Transverse colon (tissue), 4 donors: ENCODE data around the gene RNF38. TPM values are rescaled to one million over a fixed set of nuclear protein-coding genes. Genes with fewer than 3 reads are reported as not detected.
"Not testable (repeated sequence)": the region's sequence is repeated elsewhere in the genome, so short reads cannot be mapped to it uniquely, and the experiment has no call there.

Experiments used
- DNase-seq: peaks from one replicate; pipeline ENCODE4 v3.0.0-alpha.2; 2019
- H3K27ac ChIP-seq, 4 donors: fragments of 200-600 bp; sonication (generic); 2 replicates each; pipeline ENCODE4 v1.5.1; 2016 to 2018; ENCODE audit warnings: inconsistent platforms in 4 of 4
- H3K27me3 ChIP-seq: fragments of 200-600 bp; sonication (generic); 2 replicates; pipeline ENCODE4 v1.5.1; 2017; ENCODE audit warnings: inconsistent platforms
- H3K36me3 ChIP-seq, 4 donors: fragments of 200-600 bp; sonication (generic); 2 replicates each; pipeline ENCODE4 v1.5.1; 2017 to 2019; ENCODE audit warnings: inconsistent platforms in 4 of 4
- H3K4me1 ChIP-seq, 4 donors: fragments of 200-600 bp; sonication (generic); 2 replicates each; pipeline ENCODE4 v1.5.1; 2017 to 2020; ENCODE audit warnings: inconsistent platforms in 4 of 4
- H3K4me3 ChIP-seq, 4 donors: fragments of 200-600 bp; sonication (generic); 1 replicate in 1 of 4; 2 replicates in 3 of 4; pipeline versions ENCODE4 v1.5.1 to v1.6.1; 2017 to 2019; ENCODE audit warnings: inconsistent platforms in 4 of 4
- H3K9me3 ChIP-seq, 2 donors: fragments of 200-600 bp; sonication (generic); 2 replicates each; pipeline ENCODE4 v1.5.1; 2017 to 2019; ENCODE audit warnings: inconsistent platforms in 2 of 2
- CTCF ChIP-seq, 5 experiments: fragments of 200-600 bp in 3 of 5; fragments of 450-650 bp in 2 of 5; sonication (generic) in 3 of 5; IDR thresholded peaks; 1 replicate in 2 of 5; 2 replicates in 3 of 5; pipeline ENCODE4 v1.5.1; 2016 to 2017; ENCODE audit warnings: antibody characterized with exemption in 5 of 5, inconsistent platforms in 3 of 5, mild to moderate bottlenecking in 2 of 5, moderate library complexity in 1 of 5
- EP300 ChIP-seq: sonication (generic); formaldehyde crosslinking; IDR thresholded peaks from one replicate; pipeline ENCODE4 v1.6.1; 2017; ENCODE audit warnings: antibody characterized with exemption, low read depth
- POLR2A ChIP-seq: fragments of 450-650 bp; IDR thresholded peaks from one replicate; pipeline ENCODE4 v1.6.1; 2016; ENCODE audit warnings: antibody characterized with exemption, mild to moderate bottlenecking, moderate library complexity
- POLR2AphosphoS5 ChIP-seq, 3 donors: sonication (generic); formaldehyde crosslinking; IDR thresholded peaks; one replicate each; pipeline ENCODE4 v1.6.1; 2016; ENCODE audit warnings: antibody characterized with exemption in 3 of 3
- WGBS, 2 donors: methylation state at CpG; one replicate each; pipeline ENCODE4 v1.1.5; 2018; ENCODE audit warnings: low coverage in 1 of 2; 5-methylcytosine and 5-hydroxymethylcytosine counted together
- in situ Hi-C, 4 donors: fragments of 200-750 bp; cut with MboI; loops; one replicate each; pipeline versions ENCODE4 v1.15.0 to v1.15.1; 2017; ENCODE audit warnings: low sequenced_read_pairs in 3 of 4, low pct_ligation_motif_present in 1 of 4, low pct_unique_long_range_greater_than_20kb in 1 of 4
- intact Hi-C: fragments of 100-400 bp; cut with DNase I; formaldehyde crosslinking; loops from one replicate; pipeline ENCODE4 v1.15.1; 2023; ENCODE audit warnings: low total_unique reads
- total RNA-seq, 4 donors: library from RNA; depleted of rRNA; stranded (reverse); fragments of >200 nt; gene quantifications; one replicate each; pipeline ENCODE4 v1.1.0, GENCODE V29; 2016

The RNF38 gene
- total RNA-seq, 4 donors from 2014 or later: 13.8 to 86.8 (median 25.1) TPM

- Histone ChIP-seq H3K9me3 (no peaks in the 10 kb centered on the region), H3K4me1 (peaks cover 4 to 35% (median 28%) of the 10 kb centered on the region in 4 donors), H3K27ac (peak overlapping the region in 2 of 4 donors; percentile 73 to 90), H3K27me3 (no peaks in the 10 kb centered on the region), H3K36me3 (no peaks in the 10 kb centered on the region), H3K4me3 (no peak overlapping the region)
- no peak for TF ChIP-seq POLR2A
- TF ChIP-seq CTCF (IDR thresholded peaks at IDR 0.05): no peak
- no peak for TF ChIP-seq EP300
- no peak for TF ChIP-seq POLR2AphosphoS5 (IDR thresholded peaks at IDR 0.05)
- intact Hi-C loops (no loop called here), in situ Hi-C loops (no loop called here)
- no peak for DNase-seq
- 97% methylated on average over 2 of the region's 2 CpGs; no CpG with 5 or more reads in 1 of the 2 donors for WGBS, 2 donors
Observed at GRCh38 chr9:36314740-36315139, 85.3 kb downstream of the RNF38 start.

- Histone ChIP-seq H3K27me3 (no peaks in the 10 kb centered on the region), H3K36me3 (no peaks in the 10 kb centered on the region), H3K4me3 (no peak overlapping the region), H3K27ac (peak overlapping the region; percentile 73 to 88 (median 74)), H3K4me1 (peaks cover 0 to 20% (median 10%) of the 10 kb centered on the region in 4 donors), H3K9me3 (no peaks in the 10 kb centered on the region)
- intact Hi-C loops: no loop called here
- 40 to 45% methylated on average over 2 to 8 of the region's 8 CpGs for WGBS, 2 donors
- TF ChIP-seq POLR2AphosphoS5 (IDR thresholded peaks at IDR 0.05) (peak in 2 of 3 donors; percentile 25 to 66), EP300 (no peak), CTCF (IDR thresholded peaks at IDR 0.05) (no peak), POLR2A (peak; percentile 26)
- DNase-seq: peak; percentile 48
- in situ Hi-C loops: no loop called here
Observed at GRCh38 chr9:36306471-36307306, 93.4 kb downstream of the RNF38 start.

- WGBS, 2 donors: 67% methylated on average over 2 of the region's 2 CpGs; no CpG with 5 or more reads in 1 of the 2 donors
- intact Hi-C loops, H3K4me3 ChIP-seq, H3K9me3 ChIP-seq, in situ Hi-C loops, H3K27me3 ChIP-seq, H3K36me3 ChIP-seq, DNase-seq: not testable (repeated sequence)
- Histone ChIP-seq H3K27ac (peak overlapping the region in 1 of 4 donors; percentile 88), H3K4me1 (peaks cover 0 to 20% (median 10%) of the 10 kb centered on the region in 4 donors)
Observed at GRCh38 chr9:36304366-36304765, 95.7 kb downstream of the RNF38 start.

GRCh38 chr9:36301227-36301626 lies 98.8 kb downstream of the RNF38 start:
- H3K4me1 ChIP-seq: peaks cover 3 to 31% (median 19%) of the 10 kb centered on the region in 4 donors
- no peaks in the 10 kb centered on the region for H3K36me3 ChIP-seq
- 92 to 100% methylated on average over 1 to 5 of the region's 5 CpGs for WGBS, 2 donors
- no peak for TF ChIP-seq EP300
- TF ChIP-seq CTCF (IDR thresholded peaks at IDR 0.05): no peak
- TF ChIP-seq POLR2A: no peak
- no peak for TF ChIP-seq POLR2AphosphoS5 (IDR thresholded peaks at IDR 0.05)
- no peaks in the 10 kb centered on the region for H3K27me3 ChIP-seq
- H3K9me3 ChIP-seq: no peaks in the 10 kb centered on the region
- no peak for DNase-seq
- intact Hi-C loops: no loop called here
- H3K4me3 ChIP-seq: no peak overlapping the region
- in situ Hi-C loops: no loop called here
- no peak overlapping the region for H3K27ac ChIP-seq
